VCaP (cell line): Measurements from ENCODE around the gene PAIP2B.

ENCODE experiments used
- H3K27ac ChIP-seq: fragments of 450-650 bp; 2 replicates; pipeline ENCODE4 v1.5.1; 2017
- CTCF ChIP-seq: fragments of 450-650 bp; conservative IDR thresholded peaks from 2 replicates; pipeline ENCODE4 v1.5.1; 2017; ENCODE audit warnings: mild to moderate bottlenecking, moderate library complexity

Gene PAIP2B

GRCh38 chr2:71153585-71154224 lies 73.2 kb downstream of the PAIP2B start:
- no peak overlapping the region for H3K27ac ChIP-seq
- TF ChIP-seq CTCF, result no peak

GRCh38 chr2:71151620-71152019 lies 75.3 kb downstream of the PAIP2B start:
- no peak overlapping the region for H3K27ac ChIP-seq
- TF ChIP-seq CTCF, result no peak

- TF ChIP-seq CTCF, result no peak
- H3K27ac ChIP-seq, result no peak overlapping the region
Measured at GRCh38 chr2:71150082-71150816, 76.7 kb downstream of the PAIP2B start.

- no peak overlapping the region for H3K27ac ChIP-seq
- TF ChIP-seq CTCF, result no peak
Measured at GRCh38 chr2:71148506-71149063, 78.3 kb downstream of the PAIP2B start.

GRCh38 chr2:71143782-71144181 lies 83.1 kb downstream of the PAIP2B start:
- no peak overlapping the region for H3K27ac ChIP-seq
- no peak for TF ChIP-seq CTCF

GRCh38 chr2:71136174-71136573 lies 90.7 kb downstream of the PAIP2B start:
- no peak for TF ChIP-seq CTCF
- H3K27ac ChIP-seq, result no peak overlapping the region

- no peak overlapping the region for H3K27ac ChIP-seq
- no peak for TF ChIP-seq CTCF
Measured at GRCh38 chr2:71133603-71134002, 93.3 kb downstream of the PAIP2B start.
